C4-2B (cell line): ENCODE results near the gene GGPS1.

Source experiments
- ZFX ChIP-seq: fragments of 450-650 bp; IDR thresholded peaks from 2 replicates; pipeline ENCODE4 v1.6.1; 2017
- TF ChIP-seq, protein P1 (sequence below): fragments of 450-650 bp; conservative IDR thresholded peaks from 2 replicates; pipeline ENCODE4 v1.5.1; 2017; ENCODE audit warnings: mild to moderate bottlenecking

DNA sequence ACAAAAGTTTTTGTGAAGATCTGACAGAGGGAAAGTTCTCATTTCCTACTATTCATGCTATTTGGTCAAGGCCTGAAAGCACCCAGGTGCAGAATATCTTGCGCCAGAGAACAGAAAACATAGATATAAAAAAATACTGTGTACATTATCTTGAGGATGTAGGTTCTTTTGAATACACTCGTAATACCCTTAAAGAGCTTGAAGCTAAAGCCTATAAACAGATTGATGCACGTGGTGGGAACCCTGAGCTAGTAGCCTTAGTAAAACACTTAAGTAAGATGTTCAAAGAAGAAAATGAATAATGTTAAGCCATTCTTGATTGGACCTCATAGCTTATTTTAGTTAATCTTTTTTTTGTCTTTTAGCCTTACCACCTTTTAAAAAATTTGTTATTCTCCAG is 14.1 kb downstream of the GGPS1 start:
- TF ChIP-seq, protein P1, sequence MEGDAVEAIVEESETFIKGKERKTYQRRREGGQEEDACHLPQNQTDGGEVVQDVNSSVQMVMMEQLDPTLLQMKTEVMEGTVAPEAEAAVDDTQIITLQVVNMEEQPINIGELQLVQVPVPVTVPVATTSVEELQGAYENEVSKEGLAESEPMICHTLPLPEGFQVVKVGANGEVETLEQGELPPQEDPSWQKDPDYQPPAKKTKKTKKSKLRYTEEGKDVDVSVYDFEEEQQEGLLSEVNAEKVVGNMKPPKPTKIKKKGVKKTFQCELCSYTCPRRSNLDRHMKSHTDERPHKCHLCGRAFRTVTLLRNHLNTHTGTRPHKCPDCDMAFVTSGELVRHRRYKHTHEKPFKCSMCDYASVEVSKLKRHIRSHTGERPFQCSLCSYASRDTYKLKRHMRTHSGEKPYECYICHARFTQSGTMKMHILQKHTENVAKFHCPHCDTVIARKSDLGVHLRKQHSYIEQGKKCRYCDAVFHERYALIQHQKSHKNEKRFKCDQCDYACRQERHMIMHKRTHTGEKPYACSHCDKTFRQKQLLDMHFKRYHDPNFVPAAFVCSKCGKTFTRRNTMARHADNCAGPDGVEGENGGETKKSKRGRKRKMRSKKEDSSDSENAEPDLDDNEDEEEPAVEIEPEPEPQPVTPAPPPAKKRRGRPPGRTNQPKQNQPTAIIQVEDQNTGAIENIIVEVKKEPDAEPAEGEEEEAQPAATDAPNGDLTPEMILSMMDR = no peak
- TF ChIP-seq ZFX = no peak
